Hematopoietic multipotent progenitor cell treated with erythropoietin and hydrocortisone succinate and interleukin-3 and kit ligand, for 15 days (in vitro differentiated cells): Measurements from ENCODE around the gene KLK14.

Experiments
- DNase-seq: peaks from one replicate; pipeline ENCODE4 v3.0.0-alpha.2; 2015; ENCODE audit warnings: low spot score

Gene KLK14

DNA sequence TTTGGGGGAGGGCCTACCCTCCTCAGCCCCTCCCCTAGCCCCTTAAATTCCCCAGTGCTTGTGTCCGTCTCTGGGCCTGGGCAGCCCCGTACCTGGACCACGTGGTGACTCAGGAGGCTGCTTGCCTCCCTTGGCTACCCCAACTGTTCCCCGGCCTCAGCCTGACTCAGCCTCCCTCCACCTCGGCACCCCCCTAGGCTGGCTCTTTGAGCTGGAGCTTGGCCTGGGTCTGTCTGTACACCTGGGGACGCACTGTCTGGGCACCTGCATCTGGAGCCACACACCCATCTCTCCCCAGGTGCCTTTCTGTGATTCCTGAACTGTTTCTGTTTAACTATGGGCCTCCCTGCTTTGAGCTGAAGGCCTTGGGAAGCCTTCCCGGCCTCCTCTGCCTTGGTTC, 1.8 kb upstream of the KLK14 start:
- DNase-seq, result no peak

DNA sequence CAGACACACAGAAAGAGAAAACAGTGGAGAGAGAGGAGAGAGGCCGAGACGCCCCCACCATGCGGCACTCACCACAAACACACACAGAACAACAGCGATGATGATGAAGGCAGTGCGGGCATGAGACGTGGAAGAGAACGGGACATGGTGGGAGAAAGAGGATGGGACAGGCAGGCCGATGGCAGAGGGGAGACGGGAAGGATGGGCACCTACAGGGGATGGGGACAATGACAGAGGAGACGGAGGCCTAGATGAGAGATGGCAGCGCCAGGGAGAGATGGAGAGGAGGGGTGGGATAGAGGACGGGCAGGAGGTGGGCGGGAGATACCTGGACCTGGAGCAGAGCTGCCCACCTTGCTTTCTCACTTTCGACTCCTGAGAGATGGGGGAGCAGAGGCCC, 1.1 kb upstream of the KLK14 start:
- DNase-seq, result no peak

DNA sequence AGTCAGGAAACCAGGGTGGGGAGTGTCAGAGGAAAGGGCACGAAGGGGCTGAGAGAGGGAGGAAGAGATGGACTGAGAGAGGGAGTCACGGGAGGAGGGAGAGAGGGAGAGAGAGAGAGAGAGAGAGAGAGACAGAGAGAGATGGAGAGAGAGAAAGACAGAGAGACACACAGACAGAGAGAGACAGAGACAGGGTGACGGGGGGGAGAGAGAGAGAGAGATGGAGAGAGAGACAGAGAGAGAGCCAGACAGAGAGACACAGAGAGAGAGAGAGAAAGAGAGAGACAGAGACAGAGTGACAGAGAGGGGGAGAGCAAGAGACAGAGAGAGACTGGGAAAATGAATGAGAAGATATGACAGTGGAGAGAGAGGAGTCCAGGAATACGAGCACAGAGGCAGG, 494 bp upstream of the KLK14 start:
- DNase-seq, result no peak

DNA sequence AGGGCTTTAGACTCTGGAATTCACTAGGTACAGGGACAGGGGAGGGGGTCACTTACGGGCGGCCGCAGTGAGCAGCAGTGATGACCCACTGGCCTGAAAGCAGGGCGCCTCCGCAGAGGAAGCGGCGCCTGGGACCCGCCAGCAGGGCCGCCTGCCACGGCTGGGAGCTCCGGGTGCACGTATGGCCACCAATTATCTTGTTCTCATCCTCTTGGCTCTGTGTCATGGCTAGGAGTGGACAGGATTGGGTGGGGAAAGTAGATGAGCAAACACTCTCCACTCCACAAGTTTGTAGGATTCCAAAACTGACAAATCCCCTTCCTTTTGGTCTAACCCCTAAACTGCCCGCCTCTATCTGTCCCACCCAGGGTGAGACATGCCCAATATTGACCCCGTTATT, 1.2 kb downstream of the KLK14 start:
- no peak for DNase-seq

DNA sequence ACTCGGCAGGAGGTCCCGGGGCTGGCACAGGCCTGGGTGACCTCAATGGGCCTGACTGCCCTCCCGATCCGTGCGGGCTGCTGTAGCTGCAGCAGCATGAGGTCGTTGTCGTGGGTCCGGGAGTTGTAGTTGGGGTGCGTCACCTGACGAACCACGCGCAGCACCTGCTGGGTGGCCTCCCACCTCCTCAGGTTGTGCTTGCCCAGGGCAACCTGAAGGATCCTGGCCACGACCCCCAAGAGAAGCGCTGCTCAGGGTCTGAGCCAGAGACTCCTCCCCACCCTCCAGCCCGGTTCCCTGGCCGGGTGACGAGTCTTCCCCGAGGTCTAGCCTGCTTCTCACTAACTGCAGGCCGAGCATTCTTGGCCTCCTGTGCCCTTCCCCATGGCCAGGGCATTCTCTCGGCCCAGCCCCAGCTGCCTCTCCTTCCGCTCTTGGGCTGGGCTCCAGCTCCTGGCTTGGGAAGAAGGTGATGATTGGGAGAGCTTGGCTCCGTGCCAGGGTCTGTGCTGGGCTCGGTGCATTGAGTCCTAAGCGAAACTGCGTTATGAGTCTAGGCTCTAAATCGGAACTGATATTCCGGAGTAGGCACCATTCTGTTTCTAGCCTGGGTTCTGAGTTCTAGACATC, 3.1 kb downstream of the KLK14 start:
- no peak for DNase-seq

DNA sequence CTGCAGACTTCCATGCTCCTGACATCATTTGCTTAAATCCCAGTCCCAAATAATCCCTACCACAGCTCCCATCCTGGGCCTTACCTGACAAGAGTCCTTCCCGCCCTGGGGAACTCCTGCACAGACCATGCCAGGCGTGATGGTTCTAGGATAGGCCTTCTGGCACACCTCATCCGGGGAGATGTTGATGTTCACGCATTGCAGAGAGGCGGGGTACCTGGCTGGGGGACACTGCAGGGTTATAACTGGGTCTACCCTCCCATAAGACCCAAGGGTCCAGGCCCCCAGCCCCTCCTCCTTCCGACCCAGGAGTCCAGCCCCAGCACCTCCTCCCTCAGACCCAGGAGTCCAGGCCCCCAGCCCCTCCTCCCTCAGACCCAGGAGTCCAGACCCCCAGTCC, 4.0 kb downstream of the KLK14 start:
- no peak for DNase-seq

DNA sequence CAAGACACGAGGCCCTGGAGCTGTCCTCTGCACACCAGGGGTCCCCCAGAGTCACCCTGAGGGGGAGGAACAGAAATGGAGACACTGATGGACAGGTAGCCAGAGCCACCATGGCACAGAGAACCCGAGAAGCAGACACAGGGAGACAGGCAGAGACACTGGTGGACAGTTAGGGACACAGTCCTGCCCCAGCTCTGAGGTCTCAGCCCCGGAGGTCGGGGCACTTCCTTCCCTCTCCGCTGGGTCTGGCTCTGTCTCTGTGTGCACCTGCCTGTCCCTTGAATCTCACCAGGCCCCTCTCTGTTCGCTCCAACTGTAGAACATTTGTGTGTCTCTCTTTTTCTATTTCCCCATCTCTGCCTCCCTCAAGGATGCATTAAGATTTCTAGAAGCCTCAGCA, 4.6 kb downstream of the KLK14 start:
- no peak for DNase-seq

DNA sequence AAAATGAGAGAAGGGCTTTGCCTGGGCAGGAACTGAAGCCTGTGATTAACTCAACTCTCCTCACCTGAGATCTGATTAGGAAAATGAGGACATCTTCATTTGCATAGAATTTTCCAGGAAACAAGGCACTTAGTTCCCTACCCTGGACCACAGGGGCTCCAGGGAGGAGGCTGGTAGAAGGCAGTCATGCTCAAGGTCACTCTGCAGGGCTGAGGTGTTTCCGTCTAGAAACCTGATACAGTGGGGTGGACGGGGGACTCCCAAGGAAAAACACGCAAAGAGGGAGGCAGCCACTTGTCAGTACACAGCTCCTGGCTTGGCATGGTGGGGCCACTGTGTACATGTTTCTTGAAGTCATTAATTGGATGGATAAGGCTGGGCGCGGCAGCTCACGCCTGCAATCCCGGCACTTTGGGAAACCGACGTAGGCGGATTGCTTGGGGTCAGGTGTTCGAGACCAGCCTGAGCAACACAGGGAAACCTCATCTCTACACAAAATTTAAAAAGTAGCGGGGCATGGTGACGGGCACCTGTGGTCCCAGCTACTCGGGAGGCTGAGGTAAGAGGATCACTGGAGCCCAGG, 6.0 kb downstream of the KLK14 start:
- DNase-seq, result no peak

DNA sequence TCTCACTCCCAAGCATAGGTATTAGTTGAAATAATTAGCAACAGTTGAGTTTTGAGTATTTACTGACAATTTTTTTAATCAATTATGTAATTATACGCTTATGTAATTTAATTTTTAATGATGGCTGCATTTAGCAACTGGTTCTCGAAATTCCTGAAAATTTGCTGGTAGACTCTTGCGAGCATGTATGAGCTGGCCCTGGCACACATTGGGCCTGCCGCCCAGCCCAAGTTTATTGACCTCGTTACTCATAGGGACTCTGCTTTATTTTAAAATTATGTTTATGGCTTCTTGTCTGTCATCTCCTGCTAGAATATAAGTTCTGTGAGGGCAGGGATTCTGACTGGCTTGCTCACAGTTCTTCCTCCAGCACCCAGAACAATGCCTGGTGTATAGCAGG, 6.7 kb downstream of the KLK14 start:
- DNase-seq, result no peak

DNA sequence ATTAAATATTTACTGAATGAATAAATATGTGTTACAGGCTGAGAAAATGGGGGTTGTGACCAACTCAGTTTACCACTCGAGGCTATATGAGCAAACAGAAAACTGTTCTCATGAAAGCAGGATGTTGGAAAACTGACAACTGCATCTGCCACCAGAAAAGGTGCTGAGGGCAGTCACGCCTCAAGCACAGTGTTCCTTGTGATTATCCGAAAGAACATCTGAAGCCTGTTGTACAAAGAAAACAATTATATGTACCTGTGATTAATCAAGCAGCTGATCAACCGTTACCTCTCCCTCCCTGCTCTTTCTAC, 11.6 kb downstream of the KLK14 start:
- no peak for DNase-seq

DNA sequence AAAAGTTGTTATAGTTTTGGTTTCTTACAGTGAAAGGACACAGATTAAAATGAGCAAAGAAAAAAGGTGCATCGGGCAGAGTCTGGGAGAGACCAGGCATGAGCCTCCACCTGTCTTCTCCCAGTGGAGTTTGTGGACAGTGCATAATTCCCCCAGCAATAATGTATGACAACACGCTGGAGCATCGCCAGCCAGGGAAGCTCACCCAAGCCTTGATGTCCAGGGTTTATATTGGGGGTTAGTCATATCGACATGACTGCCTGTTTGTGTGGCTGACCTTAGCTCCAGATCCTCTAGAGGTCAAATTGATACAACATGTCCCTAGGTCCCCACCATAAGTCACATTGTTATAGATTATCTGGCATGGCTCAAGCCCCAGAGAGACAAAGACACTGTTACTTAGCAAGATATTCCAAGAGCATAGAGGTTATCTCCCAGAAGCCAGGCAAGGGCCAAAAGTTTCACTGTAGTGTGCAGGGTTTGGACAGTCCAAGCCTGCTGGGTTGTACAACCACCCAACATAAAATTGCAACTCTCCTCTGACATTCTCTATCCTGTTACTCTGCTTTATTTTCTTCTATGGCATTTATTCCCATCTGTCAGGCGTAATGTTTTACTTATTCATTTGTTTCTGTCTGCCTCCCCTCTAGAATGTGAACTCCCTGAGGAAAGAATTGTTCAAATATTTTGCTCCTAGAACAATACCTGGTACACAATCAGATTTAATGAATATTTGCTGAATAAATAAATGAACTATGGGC, 12.2 kb downstream of the KLK14 start:
- DNase-seq, result no peak

DNA sequence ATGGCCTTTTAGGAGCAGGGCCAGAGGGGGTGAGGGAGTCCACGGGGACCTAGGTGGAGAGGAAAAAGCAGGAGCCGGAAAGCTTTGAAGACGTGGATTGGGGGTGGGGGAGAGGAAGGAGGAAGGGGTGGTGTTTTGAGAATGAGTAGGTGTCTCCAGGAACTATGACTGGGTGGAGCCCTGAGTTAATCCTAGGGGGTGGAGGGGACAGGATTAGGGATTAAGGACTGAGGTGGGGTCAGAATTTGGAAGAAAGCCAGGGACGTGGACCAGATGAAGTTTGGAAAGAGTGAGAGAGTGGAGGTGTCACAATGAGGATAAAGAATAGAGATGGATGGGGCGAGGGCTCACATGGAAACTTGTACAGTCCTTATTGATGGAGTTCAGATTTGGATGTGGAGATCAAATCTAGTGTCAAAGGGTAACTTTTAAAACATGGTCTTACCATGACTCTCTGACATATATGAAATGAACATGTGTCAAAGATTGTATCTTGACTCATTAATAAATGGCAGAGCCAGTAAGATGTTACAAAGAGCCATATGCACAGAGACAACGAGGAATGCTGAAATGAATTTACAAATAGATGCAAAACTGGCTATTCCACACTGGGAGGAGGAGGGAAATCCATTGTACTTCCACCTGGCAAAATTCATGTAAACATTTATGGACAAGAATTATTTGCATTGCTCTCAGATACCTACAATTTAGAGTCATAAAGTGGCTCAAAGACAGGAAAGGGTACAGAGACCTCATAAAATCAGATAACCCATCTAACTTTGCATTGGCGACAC, 16.1 kb downstream of the KLK14 start:
- DNase-seq, result no peak

DNA sequence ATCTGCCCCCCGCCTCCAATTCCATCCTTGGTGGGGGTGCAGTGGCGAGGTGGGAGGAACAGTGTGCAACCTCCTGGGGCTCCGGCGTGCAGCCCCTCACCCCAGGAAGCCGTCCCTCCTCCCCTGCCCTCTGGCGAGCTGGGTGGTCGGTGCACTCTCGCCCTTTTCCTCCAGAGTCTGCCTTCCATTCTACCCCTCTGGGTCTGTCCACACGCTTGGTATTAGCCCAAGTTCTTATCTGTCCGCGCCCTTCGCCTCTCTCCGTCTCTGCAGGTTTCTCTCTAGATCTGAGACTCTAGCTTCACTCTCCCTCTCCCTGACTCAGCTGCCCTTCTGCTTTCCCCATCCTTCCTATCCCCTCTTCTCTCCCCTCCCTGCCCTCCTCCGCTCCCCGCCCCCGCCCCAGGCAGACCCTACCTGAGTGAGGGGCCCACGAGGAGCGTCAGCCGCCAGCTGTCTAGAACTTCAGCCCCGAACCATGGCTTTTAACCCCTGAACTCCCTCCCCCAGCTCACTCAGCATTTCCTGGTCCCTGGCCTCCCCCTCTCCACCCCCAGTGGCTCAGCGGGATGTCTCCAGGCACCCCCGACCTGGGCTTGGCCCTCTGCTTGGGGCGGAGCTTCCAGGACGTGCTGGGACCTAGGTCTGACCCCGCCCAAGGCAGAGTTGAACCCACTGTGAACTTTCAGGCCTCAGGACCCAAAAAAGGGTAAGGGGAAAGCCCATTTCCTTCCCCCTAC, 17.3 kb downstream of the KLK14 start:
- DNase-seq, result no peak

DNA sequence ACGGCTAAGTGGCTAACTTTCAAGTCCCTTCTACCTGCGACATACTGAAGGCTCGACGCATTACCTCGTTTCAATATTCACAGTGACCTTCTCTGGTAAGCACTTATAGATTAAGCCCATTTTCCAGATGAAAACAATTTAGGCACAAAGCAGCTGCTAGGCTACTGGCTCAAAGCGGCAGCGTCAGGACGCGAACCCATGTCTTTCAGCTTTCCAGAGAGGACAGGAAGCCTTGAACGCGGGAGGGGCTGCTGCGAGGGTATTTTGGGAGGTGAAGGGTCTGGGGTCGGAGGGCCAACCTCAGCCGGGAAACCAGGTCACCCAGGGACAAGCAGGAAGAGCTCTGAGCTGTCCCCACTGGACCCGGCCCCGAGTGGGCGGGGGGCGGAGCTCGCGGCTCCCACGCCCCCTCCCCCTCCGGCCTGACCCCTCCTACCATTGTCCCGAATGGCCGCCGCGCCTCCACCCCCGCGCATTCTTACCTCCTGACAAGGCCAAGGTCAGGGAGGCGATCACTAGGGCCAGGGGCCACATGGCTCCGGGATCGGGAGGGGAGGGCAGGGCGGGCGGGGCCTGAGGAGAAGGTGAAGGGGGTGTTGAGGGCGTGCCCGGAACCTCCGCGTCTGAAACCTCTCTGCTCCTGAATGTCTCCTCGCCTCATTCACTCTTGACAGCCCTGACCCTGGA, 18.0 kb downstream of the KLK14 start, which contains the start of gene KLK13:
Gene KLK13, minus strand, starts transcription at position 559 of the 687 bp plus-strand sequence. Its CDS starts 25 bp downstream, at position 534.
- DNase-seq, result no peak

DNA sequence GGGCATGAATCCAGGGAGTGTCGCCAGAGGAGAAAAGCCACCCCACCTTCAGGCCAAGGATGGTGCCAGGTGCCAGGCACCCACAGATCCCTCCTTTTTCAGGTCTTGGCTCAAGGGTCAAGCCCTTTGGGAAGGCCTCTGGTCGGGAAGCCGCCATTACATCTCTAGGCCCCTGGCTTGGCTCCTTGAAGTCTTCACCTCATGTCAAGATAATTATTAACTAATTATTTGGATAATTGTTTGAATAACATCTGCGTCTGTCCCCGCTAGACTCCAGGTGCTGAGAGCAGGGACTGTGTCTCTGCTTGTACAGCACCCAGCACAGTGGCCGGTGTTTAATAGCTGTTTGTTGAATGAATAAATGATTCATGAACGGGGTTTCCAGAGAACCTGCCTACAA, 19.0 kb downstream of the KLK14 start:
- DNase-seq, result no peak

DNA sequence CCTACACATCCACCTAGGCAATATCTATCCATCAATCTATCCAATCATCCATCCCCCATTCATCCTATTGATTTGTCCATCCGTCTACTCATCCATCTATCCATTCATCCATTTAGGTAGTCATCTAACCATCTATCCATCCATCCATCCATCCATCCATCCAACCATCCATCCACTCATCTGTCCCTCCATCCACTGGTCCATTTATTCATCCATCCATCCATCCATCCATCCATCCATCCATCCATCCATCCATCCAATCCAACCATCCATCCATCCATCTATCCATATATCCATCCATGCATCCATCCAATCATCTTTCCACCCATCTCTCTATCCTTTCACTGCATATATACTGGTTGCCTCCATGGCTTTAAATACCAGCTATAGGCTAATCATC, 21.7 kb downstream of the KLK14 start:
- DNase-seq, result no peak

DNA sequence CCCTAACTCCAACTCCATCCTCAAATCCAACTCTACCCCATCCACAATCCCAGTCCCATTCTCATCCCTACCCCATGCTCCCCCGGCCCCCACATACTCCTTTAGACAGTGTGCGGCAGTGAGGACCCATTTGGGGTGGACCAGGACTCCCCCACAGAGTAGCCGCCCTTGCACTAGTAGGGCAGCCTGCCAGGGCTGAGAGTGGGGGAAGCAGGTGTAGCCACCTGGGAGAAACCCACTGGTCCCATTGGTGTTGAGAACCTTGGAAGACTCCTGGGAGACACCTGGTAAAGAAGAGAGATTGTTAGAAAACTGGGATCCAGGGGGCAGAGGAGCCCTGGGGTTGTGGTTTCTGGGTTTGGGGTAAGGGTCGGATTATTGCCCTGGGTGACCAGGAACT, 22.4 kb downstream of the KLK14 start:
- DNase-seq, result no peak

DNA sequence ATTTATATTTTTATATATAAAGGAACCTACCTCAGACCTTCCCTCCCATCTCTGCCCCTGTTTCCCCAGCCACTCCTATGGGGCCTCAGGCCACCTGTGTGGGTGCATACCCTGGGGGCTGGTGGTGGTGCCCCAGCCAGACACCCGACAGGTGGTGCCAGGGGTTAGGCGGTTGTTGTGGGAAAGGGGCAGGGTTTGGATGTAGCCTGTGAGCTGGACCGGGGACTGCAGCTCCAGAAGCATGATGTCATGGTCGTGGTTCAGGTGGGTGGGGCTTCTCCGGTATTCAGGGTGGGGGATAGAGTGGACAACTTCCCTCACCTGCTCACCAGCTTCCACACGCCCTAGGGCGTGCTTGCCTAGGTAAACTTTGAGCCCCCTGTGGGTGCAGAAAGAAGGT, 23.0 kb downstream of the KLK14 start:
- no peak for DNase-seq

DNA sequence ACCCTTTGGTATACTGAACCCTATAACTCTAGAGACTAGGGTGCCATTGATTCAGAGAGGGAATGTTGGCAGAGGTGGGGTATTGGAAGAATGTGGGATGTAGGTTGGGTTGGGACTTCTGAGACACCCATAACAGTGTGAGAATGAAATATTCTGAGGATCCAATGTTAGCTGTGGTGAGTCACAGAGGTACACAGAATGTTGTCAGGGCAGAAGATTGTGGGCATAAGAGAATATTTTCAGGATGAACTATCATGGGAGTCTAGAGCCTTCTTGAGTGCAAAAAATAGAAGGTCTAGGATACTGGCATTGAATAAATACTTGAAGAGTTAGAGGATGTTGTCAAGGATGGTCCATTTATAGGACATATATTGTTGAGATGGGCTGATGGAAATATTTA, 26.8 kb downstream of the KLK14 start:
- no peak for DNase-seq

DNA sequence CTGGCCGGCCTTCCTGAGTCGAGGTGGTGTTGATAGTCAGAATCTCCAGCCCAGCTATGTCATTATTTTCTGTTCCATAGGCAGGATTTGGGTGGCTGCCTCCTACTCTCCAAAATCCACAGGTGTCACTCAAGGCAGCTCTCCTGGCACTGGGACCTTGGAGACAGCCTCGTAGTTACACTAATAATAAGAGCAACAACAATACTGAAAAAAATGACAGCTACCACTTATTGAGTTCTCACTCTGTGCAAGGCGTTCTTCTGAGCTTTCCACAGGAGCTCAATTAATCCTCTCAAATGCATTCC, 35.7 kb downstream of the KLK14 start:
- DNase-seq, result no peak

DNA sequence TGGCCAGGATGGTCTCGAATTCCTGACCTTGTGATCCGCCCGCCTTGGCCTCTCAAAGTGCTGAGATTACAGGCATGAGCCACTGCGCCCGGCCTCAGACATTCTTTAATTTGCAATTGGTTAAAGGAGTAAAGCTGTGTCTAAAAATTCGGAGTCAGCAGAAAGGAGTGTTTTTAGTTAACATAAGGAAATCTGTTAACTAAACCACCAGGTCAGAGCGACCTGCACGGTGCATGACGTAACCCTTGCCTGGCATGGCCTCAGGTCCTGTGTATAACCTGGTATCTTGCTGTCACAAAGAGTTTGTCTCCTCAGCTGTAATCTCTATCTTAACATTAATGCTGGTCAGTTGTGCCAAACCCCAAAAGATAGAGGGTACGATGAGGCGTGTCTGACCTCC, 38.4 kb downstream of the KLK14 start:
- no peak for DNase-seq

DNA sequence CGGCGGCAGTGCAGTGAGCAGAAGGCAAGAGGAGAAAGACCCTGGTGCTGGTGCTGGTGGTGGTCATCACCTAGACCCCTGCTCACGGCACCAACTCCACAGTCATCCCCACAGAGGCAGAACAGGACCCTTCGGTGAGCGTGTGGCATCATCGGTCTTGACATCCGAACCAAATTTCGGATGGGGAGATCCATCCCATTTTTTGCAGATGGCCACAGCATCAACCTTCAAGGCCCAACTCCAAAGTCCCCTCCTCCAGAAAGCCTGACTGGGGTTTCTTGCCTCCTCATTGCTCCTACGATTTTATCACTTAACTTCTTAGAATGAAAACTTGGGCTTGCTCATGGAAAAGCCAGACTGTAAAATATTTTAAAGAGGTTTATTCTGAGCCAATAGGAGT, 39.2 kb downstream of the KLK14 start:
- DNase-seq, result no peak
